GM18511 (cell line): ENCODE measurements around the gene NCK2.
A peak's percentile ranks its signal among the peaks of the same experiment; 100 is the strongest.
"Not testable (repeated sequence)": the region's sequence is repeated elsewhere in the genome, so short reads cannot be mapped to it uniquely, and the experiment has no call there.

ENCODE experiments used
- ATAC-seq: cut with Tn5 transposase; IDR thresholded peaks from one replicate; pipeline ENCODE4 v1.9.1; 2021; ENCODE audit warnings: mild to moderate bottlenecking, moderate library complexity; ENCODE audit not compliant: unreplicated experiment

Gene NCK2

GRCh38 chr2:105754011-105754410 is 9.3 kb downstream of the NCK2 start:
- ATAC-seq: peak; percentile 41

GRCh38 chr2:105754994-105755393 is 10.3 kb downstream of the NCK2 start:
- no peak for ATAC-seq

- no peak for ATAC-seq
Measured at GRCh38 chr2:105755895-105756294, 11.2 kb downstream of the NCK2 start.

GRCh38 chr2:105756435-105756834 is 11.7 kb downstream of the NCK2 start:
- ATAC-seq: no peak

GRCh38 chr2:105756865-105757264 is 12.2 kb downstream of the NCK2 start:
- not testable (repeated sequence) for ATAC-seq

GRCh38 chr2:105757433-105757832 is 12.7 kb downstream of the NCK2 start:
- peak; percentile 30 for ATAC-seq

GRCh38 chr2:105760191-105760590 is 15.5 kb downstream of the NCK2 start:
- ATAC-seq: no peak

GRCh38 chr2:105760639-105761337 is 16.1 kb downstream of the NCK2 start:
- ATAC-seq: no peak

GRCh38 chr2:105761931-105762515 is 17.3 kb downstream of the NCK2 start:
- no peak for ATAC-seq

GRCh38 chr2:105763076-105763475 is 18.4 kb downstream of the NCK2 start:
- no peak for ATAC-seq

- no peak for ATAC-seq
Measured at GRCh38 chr2:105764059-105764458, 19.3 kb downstream of the NCK2 start.

GRCh38 chr2:105765415-105766299 is 20.9 kb downstream of the NCK2 start:
- no peak for ATAC-seq

- ATAC-seq: no peak
Measured at GRCh38 chr2:105766300-105766866, 21.7 kb downstream of the NCK2 start.

GRCh38 chr2:105768176-105768575 is 23.5 kb downstream of the NCK2 start:
- ATAC-seq: no peak

GRCh38 chr2:105768961-105769452 is 24.3 kb downstream of the NCK2 start:
- no peak for ATAC-seq

- no peak for ATAC-seq
Measured at GRCh38 chr2:105769504-105769903, 24.8 kb downstream of the NCK2 start.

- ATAC-seq: no peak
Measured at GRCh38 chr2:105770149-105770548, 25.4 kb downstream of the NCK2 start.

- ATAC-seq: not testable (repeated sequence)
Measured at GRCh38 chr2:105771291-105771690, 26.6 kb downstream of the NCK2 start.

GRCh38 chr2:105771836-105772235 is 27.1 kb downstream of the NCK2 start:
- ATAC-seq: no peak

GRCh38 chr2:105772362-105772761 is 27.6 kb downstream of the NCK2 start:
- ATAC-seq: no peak

- ATAC-seq: no peak
Measured at GRCh38 chr2:105773568-105773967, 28.9 kb downstream of the NCK2 start.
